GM19455 (cell line): ENCODE measurements around the gene AGTRAP.

Experiments used
- ATAC-seq: cut with Tn5 transposase; IDR thresholded peaks from one replicate; pipeline ENCODE4 v1.9.1; 2021; ENCODE audit not compliant: unreplicated experiment

AGTRAP gene

DNA sequence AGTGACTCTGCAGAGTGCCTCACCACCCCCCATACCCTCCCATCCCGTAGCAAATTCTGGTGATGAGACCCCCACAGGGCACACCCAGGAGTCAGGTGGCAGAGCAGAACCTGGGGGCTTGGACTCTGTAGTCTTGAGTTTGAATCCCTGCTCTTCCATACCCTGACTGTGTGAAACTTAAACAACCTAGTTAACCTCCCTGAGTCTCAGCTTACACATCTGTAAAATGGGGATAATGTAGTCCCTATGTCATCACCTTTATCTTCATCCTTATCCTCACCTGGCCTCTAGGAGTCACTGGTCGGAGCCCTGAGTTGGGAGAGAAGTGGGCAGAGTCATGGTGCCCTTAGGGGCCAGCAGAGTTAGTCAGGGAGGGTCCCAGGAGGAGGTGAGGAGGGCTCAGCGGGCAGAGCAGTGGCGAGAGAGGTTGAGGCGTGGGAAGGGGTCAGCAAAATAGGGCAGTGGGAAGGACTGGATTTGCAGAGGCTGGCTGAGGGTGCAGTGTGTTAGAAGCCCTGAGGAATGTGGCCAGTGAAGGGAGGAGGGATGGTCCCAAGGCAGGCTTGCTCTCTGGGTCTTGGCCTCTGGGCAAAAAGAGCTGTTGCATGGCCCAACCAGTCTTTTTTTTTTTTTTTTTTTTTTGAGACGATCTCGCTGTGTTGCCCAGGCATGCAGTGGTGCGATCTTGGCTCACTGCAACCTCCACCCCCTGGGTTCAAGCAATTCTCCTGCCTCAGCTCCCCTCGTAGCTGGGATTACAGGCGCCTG is 44.6 kb downstream of the AGTRAP start:
- no peak for ATAC-seq

DNA sequence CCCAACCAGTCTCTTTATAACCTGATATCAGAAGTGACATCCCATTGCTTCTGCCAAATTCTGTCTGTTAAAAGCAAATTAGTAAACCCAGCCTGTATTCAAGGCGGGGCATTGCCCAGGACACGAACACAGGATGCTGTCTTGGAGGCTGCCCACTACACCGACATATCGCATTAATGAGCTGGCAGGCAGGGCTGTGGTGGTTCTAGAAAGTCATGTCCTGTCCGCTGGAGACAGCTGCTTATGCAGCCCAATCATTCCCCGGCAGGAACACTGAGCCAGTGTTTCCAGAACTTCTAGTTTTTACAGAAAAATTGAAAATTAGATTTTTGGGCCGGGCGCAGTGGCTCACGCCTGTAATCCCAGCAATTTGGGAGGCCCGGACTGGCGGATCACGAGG is 45.4 kb downstream of the AGTRAP start:
- no peak for ATAC-seq

DNA sequence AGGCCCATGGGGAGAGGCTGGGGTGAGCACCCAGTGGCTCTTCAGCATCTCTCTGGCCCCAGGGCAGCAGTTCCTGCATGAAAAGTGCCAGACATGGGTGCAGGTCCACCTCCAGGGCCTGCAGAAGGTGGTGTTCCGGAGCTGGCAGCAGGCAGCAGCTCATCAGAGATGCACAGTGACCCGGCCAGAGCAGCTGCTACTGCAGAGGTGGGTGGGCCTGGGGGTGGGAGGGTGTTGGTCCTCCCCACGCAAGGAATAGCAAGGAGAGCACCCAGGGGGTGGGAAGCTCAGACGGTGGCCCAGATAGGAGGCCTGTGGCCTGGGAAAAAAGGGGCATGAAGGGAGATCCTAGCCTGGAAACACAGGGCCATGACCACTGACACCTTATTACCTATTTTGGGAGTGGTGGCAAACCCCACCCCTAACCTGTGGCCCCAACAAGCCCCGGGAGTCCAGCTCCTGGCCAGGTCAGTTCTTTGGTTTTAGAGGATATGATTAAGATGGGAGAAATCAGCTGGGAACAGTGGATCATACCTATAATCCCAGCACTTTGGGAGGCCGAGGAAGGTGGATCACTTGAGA is 46.3 kb downstream of the AGTRAP start:
- ATAC-seq = no peak

DNA sequence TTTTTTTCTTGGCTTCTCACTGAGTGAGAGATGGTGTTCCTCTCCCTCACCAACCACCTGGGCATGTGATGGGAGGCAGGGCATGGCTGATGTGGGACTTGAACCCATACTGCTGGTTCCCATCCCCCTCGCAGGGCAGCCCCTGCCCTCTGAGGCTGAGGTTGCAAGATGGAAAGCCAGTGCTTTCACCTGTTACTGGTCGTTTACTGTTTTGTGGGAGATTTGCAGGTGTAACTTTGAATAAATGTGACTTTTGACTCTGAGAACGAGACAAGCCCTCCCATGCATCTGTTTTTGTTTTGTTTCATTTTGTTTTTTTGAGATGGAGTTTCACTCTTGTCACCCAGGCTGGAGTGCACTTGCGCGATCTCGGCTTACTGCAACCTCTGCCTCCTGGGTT is 47.6 kb downstream of the AGTRAP start:
- no peak for ATAC-seq

DNA sequence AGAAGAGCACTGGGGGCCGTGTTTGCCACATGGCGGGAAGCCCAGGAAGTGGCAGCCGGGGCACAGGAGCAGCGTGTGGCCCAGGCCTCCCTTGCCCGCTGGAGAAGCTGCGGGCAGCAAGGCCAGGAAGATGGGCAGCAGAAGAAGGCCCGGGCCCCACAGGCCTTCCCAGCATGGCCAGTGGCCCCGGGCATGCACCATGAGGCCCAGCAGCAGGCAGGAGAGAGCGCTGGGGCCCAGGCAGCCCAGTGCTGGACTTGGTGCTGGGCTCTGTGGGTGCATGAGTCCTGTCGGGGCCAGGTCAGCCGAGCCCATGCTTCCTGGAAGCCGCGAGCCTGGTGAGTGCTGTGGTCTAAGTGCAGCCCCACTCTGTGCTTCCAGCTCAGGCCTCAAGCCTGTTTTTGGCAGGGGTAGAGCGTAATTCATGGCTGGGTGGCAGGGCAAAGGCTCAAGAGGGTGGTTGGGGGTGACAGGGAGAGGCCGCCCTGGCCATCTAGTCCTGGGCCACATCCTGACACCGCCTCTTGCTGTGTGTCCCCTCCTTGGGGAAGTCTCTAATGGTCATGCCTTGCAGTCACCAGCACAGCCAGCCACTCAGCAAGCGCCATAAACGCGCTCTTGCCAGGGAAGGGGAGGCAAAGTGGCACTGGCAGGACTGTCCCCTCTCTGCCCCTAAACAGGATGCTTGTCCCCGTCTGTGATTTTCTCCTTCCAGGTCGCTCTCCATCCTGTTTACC is 48.5 kb downstream of the AGTRAP start:
- ATAC-seq = no peak

DNA sequence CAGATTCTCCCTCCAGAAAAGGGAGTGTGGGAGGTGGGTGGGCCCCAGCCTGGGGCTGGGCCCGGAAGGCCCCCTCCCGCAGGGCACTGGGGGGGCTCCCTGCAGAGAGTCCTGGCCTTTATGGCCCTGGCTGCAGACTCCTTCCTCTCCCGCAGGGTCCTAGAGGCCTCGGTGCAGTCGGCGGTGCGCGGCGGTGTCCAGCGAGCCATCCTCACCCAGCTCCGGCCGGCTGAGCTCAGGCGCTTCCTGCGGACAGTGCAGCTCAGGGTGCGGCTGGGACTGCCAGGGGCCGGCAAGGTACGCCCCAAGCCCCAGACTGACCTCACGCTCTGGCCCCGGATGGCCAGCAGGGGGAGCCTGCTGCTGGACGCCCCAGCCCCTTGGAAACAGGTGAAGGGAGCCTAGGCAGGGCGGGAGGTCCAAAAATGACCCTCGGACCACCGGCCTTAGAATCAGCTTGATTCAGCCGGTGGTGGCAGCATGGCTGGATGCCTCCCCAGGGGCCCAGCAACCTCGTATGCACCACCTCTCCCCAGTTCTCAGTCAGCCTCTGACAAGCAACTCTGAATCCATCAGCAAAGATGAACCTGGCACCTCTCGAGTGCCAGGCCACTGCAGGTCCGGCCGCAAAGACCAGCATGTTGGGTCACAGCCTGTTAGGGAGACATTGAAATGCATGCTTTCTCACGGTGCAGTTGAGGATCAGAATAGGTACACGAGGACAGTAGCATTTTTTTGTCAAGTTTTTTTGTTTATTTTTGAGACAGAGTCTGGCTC is 49.2 kb downstream of the AGTRAP start:
- no peak for ATAC-seq

DNA sequence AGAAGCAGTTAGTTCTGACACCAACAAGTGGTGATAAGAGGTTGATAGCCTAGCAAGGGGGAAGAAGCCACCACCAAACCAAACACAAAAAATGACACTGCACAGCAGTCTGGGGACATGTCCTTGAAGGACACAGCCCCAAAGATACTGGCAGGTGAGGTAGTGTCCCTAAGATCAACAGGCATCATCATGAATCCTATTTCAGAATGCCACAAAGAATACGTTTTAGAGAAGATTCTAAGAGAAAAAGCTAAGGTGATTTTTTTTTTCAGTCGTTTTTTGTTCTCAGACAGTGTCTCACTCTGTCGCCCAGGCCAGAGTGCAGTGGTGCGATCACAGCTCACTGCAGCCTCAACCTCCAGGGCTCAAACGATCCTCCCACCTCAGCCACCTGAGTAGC is 50.2 kb downstream of the AGTRAP start:
- no peak for ATAC-seq

DNA sequence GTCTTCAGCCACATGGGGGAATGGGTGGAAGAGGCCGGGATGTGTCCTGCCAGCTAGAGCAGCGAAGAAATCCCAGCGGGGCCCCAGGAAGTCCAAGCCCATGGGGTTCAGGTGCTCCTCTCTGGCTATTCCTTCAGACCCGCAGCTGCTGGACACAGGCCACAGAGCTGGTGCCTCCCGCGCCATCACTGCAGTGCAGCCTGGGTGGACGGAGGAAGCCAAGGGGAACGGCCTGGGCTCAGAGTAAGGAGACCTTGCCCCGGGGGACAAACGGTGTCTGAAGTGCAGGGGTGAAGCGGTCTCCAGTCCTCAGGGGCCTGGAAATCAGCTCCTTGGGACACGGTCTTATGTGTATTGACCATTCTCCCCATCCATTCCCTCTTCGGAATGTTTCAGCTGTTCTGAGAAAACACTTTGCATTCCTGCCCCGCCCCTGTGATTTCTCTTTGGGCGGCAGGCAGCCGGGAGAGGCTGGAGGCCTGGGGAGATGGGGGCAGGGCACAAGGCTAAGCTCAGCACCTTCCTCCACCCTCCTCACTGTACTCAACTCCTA is 51.4 kb downstream of the AGTRAP start:
- no peak for ATAC-seq

DNA sequence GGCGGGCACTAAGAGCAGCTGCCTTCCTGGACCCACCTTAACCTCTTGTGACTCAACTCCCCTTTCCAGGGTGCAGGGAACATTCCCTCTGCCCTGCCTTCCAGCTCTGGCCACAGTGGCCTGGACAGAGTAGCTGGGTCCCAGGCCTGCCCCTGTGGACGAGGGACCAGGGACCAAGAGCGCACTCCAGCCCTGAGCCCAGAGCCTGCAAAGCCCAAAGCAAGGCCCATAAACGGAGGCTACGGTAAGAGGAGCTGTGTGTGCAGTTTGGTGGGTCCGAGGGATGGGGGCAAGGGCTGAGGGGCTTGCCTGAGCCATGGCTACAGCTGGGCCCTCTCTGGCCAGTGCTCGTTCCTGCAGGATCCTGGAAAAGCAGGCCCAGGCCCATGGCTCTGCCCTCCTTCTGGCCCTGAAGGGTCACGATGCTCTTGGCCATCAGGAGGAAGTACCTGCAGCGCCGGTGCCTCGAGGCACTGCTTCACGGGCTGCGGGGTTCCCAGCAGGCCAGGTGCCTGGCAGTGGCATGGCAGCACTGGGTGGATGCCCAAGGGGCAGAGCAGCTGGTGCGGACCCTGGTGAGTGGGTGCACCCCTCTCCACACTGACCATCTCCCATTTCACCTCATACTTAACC is 52.0 kb downstream of the AGTRAP start:
- ATAC-seq = no peak

DNA sequence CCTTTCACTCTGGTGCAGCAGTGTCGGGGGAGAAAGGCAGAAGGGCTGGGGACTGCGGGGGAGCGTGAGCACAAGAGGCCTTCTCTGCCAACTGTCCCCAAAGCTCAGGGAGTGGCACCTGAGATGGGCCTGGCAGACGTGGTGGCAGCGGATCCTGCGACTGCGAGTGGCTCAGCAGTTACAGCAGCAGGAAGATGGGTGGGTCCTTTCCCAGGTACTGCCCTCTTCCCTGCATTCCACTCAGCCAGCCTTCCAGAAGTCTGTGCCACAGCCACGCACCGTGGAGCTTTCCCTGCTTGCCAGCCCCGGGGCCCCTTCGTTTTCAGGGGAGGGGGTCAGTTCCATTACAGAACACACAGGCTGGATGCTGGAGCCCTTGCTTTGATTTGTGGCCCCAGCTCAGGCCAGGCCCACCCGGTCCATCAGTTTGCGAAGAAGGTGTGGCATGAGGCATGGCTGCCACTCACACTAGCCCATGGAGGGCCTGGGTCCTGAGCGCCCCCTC is 52.7 kb downstream of the AGTRAP start:
- no peak for ATAC-seq

DNA sequence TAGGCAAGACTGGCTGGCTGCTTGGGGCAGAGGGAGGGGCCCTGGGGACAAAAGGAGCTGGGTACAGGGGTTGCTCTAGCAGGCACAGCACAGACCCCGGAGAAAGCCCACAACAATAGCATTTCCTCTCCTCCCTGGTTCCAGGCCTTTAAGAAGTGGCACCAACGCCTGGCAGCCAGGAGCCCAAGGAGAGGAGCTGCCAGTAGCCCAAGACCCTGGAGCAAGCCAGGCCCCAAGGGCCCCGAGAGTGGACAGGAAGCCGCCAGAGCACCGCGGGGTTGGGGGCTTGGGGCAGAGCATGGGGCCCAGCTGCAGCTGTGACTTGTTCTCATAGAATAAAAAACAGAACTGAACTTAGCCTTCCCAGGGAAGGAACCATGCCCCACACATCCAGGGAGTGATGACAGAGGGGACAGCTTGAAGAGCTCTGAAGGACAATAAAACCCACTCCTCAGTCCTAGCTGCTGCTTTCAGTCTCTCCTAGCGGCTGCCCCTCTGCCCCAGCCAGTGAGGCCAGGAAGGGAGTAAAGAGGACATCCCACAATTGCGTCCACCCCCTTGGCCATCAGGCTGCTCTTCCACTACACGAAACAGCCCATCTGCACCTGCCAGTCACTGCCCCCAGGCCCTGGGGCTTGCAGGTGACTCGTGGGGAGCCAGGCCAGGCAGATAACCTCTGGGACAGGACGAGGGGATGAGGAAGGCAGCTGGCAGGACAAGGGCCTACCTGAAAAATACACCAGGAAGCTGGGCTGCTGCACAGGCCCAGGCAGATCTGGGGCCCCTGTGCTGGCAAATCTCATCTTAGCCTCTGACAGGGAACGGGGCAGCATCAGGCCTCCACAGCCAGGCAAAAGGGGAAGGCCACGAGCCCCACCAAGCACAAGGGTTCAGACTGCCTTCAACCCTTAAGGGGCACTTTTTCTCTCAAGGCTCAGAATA is 53.5 kb downstream of the AGTRAP start:
- ATAC-seq = no peak

DNA sequence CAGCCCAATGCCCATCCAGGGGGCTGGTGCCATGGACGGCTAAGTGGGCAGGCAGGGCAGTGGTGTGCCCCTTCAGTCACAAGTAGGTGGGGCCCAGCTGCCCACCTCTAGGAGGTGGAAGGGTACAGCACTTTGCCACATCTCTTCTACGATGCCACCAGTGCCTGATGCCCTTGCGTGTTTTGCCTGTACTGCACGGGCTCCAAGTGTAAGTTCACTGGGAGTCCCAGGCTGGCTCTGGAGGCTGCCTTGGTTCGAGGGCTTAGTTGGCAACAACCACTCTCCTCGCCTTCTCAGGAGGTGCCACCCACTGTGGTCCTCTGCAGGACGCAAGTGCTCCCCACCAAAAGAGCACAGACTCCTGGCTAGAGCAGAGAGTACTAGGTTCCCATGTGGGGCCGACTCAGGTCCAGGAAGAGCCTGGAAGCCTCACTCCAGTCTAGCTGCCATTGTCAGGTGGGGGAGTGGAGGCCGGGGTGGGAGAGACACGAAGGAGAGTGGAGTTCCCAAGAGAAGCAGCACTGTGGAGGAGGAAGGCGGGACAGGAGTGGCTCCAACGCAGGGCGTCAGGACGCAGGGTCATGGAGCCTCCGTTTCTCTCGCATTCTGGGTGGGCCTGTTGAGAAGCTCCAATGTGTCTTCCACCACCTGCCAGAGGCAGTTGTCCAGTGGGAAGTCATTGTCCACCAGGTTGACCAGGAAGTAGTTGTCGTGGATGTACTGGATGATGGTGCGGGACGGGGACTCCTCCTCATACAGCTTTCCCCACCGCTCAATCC is 54.4 kb downstream of the AGTRAP start:
- ATAC-seq = no peak

DNA sequence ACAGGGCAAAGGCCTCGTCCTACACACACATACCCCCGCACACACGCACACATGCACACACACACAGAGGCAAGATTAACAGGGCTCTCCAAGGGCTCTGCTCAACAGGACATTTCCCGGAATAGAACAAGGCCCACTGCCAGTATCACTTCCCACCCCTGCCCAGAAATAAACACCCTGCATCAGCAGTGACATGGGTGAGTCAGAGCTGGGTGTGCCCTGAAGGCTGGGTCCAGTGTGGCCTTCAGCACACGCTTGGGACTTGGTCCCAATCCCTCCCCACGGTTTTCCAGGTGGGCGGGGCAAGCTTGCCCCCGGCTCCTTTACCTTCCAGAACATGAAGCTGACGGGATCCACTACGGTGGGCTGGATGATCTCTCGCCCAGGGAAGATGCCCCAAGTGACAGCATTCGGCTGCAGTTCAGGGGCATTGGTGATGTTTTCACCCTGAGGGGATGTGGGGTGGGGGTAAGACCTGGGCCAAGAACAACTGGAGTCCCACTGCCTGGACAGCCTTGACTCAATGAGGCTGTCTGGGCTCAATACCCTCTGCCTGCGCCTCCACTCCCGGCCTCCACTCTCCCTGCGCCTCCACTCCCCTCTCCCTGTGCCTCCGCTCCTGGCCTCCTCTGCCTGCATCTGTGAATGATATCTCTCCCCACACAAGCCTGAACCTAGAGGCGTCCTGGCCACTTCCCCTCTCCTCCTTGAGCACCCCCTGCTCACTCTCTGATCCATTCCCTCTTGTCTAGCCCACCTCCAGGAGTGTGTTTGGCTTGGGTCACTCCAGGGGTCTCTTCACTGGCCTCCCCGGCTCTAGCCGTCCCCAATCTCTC is 55.2 kb downstream of the AGTRAP start:
- no peak for ATAC-seq

DNA sequence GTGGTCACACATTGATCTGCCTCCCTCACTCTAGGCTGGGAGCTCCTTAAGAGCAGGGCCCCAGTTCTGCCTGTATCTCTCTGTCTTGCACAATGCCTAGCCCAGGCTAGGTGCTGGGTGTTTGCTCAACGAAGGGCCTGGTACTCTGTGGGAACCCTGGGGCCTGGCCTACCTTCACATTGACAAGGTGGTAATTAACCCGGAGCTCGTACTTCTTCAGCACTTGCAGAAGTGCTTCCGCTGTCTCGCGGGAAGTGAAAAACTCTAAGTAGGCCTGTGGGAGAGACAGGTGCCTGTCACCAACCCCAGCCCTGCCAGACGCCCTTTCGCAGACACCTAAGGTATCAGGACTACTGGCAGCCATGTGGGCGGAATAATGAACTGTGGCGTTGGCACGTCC is 56.2 kb downstream of the AGTRAP start:
- ATAC-seq = no peak

DNA sequence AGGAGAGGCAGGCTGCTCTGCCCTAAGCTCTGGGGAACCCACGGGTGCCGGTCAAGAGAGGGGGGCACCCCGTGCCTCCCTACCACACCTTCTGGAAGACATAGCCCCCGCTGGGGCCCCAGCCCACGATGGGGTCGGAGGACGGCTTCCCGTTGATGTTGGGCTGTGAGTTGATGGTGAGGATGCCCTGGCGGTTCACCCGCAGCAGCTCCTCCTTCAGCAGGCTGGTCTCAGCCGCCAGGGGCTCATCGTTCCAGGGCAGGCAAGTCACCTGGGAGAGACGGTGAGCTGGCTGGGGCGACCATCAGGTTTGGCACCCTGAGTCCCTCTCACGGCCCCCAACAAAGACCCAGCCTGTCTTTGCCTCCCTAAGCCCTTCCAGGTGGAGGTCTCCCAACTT is 57.9 kb downstream of the AGTRAP start:
- no peak for ATAC-seq

DNA sequence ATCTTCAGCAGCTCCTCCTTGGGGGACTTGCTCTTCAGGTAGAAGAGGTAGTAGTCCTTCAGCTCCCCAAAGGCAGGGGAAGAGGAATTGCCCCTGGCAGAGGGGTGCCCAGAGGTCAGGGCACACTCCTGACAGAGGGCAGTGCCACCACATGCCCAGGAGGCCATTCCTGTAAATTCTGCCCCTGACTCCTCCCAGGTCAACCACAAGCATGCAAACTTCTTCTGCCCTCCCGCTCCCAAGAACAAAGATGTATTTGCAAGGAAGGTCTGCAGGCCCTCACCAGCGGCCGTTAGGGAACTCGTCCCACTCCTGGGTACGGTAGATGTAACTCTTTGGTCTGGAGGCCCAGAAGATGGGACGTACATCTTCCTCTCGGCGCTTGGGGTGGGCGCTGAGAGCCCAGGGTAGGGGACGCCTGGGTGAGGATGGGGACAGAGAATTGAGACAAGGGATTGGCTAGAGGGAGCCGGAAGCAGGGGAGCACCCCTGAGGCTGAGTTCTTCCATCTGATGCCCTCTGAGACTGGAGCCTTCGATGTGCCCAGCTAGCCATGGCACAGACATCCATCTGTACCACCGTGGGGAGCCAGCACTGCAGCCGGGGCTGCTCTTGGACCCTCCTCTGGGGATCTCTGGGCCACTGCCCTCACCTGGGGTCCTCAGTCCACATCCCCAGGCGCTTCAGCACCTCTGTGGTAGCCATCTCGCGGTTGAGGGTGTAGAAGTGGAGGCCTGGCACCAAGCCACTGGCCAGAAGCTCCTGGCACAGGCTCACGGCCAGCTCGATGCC is 58.7 kb downstream of the AGTRAP start:
- ATAC-seq = no peak
